Esophagus (tissue), 2 donors: ENCODE results near the gene DRD5. TPM values are rescaled to one million over a fixed set of nuclear protein-coding genes. Genes with fewer than 3 reads are reported as not detected.

Experiments
- polyA plus RNA-seq, 2 donors: library from polyadenylated mRNA; stranded (reverse); fragments of 200-250 nt; gene quantifications; one replicate each; pipeline ENCODE4 v1.2.3, GENCODE V29; 2013
- donor health status: healthy with polysubstance abuse.
- donor health status: Bipolar disorder and iron deficiency.

Gene DRD5
- polyA plus RNA-seq, 2 donors: 0.02 TPM; not detected in 1

Other genes with a start within 250 kb of the DRD5 start
- 1 to 10 TPM; 4.1 to 5.8 TPM for gene SLC2A9, start 239.9 kb downstream of the DRD5 start, polyA plus RNA-seq